SHP77 treated with DMSO at 0.1 percent for 48 hours (cell line): ENCODE results near the gene AGGF1.
"Not testable (repeated sequence)": the region's sequence is repeated elsewhere in the genome, so short reads cannot be mapped to it uniquely, and the experiment has no call there.

Experiments used
- DNase-seq: peaks from one replicate; lab custom pipeline; 2025; lab: John Stamatoyannopoulos, UW

The AGGF1 gene

DNA sequence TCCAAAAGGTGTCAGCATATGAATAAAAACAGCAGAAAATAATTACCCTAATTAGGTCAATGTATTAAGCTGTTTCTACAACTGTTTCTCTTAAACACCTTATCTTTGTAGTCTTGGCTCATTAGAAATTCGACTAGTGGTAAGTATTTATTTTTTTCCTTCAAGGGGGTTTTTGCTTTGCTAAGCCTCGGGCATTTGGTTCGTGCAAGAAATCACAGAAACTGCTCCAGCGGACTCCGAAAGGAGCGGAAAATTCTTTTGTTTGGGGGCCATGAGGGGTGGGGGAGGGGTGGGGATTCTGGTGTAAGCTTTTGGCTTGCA, 56.1 kb downstream of the AGGF1 start:
- no peak for DNase-seq

DNA sequence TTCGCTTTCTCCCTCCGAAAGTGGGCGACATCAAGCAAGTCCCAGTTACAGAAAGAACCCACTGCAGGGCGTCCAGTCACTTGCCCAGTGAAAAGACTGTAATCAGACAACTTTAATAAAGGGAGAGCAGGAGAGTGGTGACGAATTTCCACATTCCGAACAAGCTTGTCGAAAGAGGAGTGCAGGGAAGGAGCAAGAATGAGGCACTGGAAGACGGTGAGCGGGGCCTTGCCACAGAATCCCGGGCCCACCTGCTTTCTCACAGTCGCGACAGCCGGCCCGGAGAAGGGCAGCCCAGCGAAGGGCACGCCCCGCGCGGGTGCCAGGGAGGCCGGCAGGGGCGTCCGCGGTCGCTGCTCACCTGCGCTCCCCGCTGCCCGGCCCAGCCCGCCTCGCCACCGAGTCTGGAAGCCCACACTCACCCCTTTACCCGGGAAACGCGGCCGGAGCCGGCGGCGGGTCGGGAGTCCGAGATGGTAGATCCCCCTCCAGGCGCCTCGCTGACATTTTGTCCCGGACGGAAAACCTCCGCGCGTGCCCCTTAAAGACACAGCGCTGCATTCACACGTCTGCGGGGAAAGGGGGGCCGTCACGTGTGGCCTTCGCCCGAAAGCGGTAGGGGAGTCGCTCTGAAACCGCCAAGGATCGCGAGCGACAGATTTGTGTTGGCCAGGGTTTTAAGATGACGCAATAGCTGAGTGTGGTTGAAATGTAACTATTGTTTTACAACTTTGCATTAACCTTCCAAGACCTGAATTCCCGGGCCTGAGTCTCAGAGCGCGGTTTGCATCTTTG, 56.7 kb downstream of the AGGF1 start, which contains the start of gene ZBED3:
Gene ZBED3, minus strand, starts transcription at position 597 of the 795 bp plus-strand sequence. CDS start 9,407 bp downstream, outside the sequence.
- DNase-seq: peak; percentile 51

DNA sequence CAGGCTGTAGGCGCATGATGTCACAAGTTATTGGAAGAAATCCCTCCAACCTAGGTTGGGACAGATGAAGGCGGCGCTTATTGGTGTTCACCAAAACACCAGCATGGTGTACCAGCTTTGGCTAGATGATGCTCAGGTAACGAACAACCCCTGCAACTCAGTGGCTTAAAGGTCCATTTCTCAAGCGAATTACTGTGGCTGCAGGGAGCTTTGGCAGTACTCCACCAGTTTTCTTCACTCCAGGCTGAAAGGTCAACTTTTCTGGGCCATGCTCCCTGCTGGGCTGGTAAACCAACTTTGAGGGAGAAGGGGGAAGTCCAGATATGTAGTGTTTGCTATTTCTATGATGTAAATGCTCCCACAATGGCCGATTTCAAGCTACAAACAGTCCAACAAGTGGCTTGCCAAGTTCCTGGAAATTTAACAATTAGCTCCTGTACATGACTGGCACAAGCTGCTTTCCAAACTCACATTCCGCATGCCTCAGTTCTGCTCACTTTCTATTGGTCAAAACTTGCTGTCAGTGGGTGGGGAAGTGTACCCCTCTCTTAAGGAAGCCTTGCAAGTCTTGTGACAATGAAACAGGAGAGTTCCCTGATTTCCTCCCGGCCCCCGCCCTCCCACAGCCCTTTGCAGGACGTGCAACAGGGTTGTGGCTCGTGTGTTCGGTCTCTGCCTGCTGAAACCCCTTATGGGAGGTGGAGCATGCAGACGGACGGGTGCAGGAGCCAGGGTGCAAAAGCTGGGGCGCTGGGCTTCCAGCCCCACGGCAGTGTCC, 57.5 kb downstream of the AGGF1 start:
- no peak for DNase-seq

DNA sequence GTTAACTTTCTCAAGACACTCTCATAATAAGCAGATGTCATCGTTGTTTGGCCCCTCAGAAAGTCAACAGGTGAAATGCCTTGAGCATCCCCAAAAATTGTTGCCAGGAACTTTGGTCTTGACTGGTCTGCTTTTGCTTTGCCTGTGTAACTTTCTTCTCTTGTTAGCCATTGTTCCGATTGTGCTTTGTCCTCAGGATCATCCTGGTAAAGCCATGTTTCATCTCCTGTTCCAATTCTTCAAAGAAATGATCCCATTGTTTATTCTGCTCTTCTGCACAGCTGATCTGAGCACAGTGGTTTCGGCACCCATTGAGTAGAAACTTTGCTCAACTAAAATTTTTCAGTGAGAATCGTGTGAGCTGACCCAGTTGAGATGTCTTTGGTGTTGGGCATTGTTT, 65.0 kb downstream of the AGGF1 start:
- DNase-seq: no peak

DNA sequence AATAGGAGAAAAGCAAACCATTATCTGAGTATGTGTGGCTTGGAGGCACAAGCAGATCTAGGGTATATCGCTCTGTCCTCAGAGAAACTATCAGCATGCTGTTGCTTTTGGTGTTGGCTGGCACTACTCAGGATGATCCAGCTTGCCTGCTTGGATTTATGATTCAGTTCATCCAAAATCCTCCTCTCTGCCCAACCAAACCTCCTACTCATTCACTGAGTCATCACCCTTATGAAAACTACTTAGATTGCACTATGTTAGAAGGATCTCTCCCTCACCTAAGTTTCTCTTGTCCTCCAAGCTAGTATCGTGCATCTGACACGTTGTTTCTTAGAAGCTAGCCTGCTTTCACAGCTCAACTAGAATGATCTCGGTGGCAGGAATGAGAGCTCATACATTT, 71.1 kb downstream of the AGGF1 start:
- no peak for DNase-seq

DNA sequence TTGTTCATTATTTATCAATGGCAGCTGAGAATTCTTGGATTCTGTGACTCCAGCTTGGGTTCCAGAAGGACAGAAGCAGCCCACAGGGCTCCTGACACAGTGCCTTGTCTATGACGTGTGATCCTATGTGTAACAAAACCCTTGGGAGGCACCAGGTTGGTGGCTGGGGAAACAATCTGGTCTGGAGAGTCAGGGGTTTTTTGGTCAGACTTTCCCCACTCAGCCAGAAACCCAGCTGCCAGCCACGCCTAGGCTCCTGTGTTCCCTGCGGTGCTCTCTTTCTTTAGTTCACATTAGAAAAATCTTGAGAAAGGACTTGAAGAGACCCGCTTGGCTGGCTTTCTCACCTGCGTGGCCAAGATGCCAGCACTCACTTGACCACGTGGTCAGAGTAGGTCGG, 72.3 kb downstream of the AGGF1 start:
- DNase-seq: no peak

DNA sequence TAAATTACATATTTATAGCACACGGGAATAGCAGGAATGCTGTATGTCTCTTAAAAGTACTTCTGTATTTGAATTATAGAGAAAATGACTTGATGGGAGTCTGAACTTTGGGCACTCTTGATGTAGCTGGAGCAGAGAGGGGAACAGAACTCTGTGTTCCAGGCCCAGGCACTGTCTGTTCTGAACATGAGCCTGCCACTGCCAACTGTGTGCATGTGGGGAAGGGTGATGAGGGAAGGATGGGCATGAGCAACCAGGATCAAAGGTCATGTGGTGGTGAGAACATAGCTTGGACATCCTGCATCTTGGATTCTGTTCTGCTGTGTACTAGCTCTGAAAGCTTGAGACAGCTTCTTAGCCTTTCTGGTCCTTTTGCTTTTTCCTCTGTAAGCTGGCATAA, 73.3 kb downstream of the AGGF1 start:
- no peak for DNase-seq

DNA sequence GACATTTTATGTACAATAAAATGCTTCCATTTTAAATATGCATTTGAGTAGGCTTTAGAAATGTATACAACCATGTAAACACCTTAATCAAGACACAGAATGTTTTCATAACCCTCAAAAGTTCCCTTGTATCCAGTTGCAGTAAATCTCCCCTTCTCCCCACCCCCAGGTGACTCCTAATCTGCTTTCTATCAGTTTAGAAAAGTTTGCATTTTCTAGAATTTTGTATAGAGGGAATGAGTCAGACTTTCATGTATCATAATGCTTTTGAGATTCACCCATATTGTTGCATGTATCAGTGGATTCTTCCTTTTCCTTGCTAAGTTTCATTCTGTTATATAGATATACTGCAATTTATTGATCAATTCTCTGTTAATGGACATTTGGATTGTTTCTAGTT, 74.6 kb downstream of the AGGF1 start:
- DNase-seq: no peak

DNA sequence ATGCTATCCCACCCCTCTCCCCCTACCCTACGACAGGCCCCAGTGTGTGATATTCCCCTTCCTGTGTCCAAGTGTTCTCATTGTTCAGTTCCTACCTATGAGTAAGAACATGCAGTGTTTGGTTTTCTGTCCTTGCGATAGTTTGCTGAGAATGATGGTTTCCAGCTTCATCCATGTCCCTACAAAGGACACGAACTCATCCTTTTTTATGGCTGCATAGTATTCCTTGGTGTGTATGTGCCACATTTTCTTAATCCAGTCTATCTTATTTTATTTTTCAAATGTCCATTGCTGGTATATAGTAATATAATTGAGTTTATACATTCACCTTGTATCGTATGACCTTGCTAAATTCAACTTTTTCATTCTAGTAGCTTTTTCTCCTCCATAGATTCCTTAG, 76.8 kb downstream of the AGGF1 start:
- DNase-seq: not testable (repeated sequence)
